Activated CD8-positive, alpha-beta memory T cell treated with anti-CD3 and anti-CD28 coated beads, Interleukin-2, amount 10 ng/mL, durations not matched to agents 7 days and 5 days (primary cell): ENCODE data around the gene CNKSR3. TPM values are rescaled to one million over a fixed set of nuclear protein-coding genes. Genes with fewer than 3 reads are reported as not detected.

Experiments
- ATAC-seq: fragments of 150-1000 bp; cut with Tn5 transposase; one replicate; pipeline ENCODE4 v1.10.0; 2021; ENCODE audit warnings: moderate library complexity
- CTCF ChIA-PET: fragments of 350-600 bp; sonication (Branson Sonifier 250); formaldehyde crosslinking; loops from one replicate; lab custom pipeline; 2021; ENCODE audit warnings: antibody characterized with exemption; lab: Charles Lee
- DNase-seq: peaks from one replicate; pipeline ENCODE4 v3.0.0-alpha.2; 2020
- H3K27ac Mint-ChIP-seq: one replicate; pipeline ENCODE4 v1.8.0; 2021; ENCODE audit warnings: mild to moderate bottlenecking, mixed read lengths
- H3K27me3 Mint-ChIP-seq: one replicate; pipeline ENCODE4 v1.8.0; 2021; ENCODE audit warnings: mixed read lengths
- H3K36me3 Mint-ChIP-seq: one replicate; pipeline ENCODE4 v1.8.0; 2021; ENCODE audit warnings: mild to moderate bottlenecking, mixed read lengths
- H3K4me1 Mint-ChIP-seq: one replicate; pipeline ENCODE4 v1.8.0; 2021; ENCODE audit warnings: mixed read lengths
- H3K4me3 Mint-ChIP-seq: one replicate; pipeline ENCODE4 v1.8.0; 2021; ENCODE audit warnings: mild to moderate bottlenecking, moderate library complexity, mixed read lengths
- H3K9me3 Mint-ChIP-seq: one replicate; pipeline ENCODE4 v1.8.0; 2022; ENCODE audit warnings: low read depth, mixed read lengths
- total RNA-seq, 2 experiments: library from RNA; stranded (reverse); gene quantifications; one replicate each; pipeline ENCODE4 v1.2.3, GENCODE V29; 2021

The CNKSR3 gene
- total RNA-seq, 2 experiments from 2014 or later = not detected

- DNase-seq (no peak), ATAC-seq (no peak)
- no peaks in the 10 kb centered on the region for H3K4me1 Mint-ChIP-seq
- CTCF ChIA-PET = no interaction called here
- H3K36me3 Mint-ChIP-seq = no peaks in the 10 kb centered on the region
- no peak overlapping the region for H3K4me3 Mint-ChIP-seq
- no peaks in the 10 kb centered on the region for H3K27me3 Mint-ChIP-seq
- H3K27ac Mint-ChIP-seq = no peak overlapping the region
- no peaks in the 10 kb centered on the region for H3K9me3 Mint-ChIP-seq
These were observed 27.2 kb upstream of the CNKSR3 start for GRCh38 chr6:154537511-154538325.

GRCh38 chr6:154536999-154537398 lies 26.5 kb upstream of the CNKSR3 start:
- H3K4me3 Mint-ChIP-seq = no peak overlapping the region
- H3K27ac Mint-ChIP-seq = no peak overlapping the region
- no peaks in the 10 kb centered on the region for H3K4me1 Mint-ChIP-seq
- CTCF ChIA-PET = no interaction called here
- no peaks in the 10 kb centered on the region for H3K36me3 Mint-ChIP-seq
- no peak for ATAC-seq
- no peaks in the 10 kb centered on the region for H3K27me3 Mint-ChIP-seq
- no peaks in the 10 kb centered on the region for H3K9me3 Mint-ChIP-seq
- no peak for DNase-seq

GRCh38 chr6:154536255-154536654 lies 25.8 kb upstream of the CNKSR3 start:
- no peak for ATAC-seq
- H3K27ac Mint-ChIP-seq = no peak overlapping the region
- H3K9me3 Mint-ChIP-seq = no peaks in the 10 kb centered on the region
- no peaks in the 10 kb centered on the region for H3K4me1 Mint-ChIP-seq
- H3K36me3 Mint-ChIP-seq = no peaks in the 10 kb centered on the region
- no peak for DNase-seq
- H3K4me3 Mint-ChIP-seq = no peak overlapping the region
- CTCF ChIA-PET = no interaction called here
- H3K27me3 Mint-ChIP-seq = no peaks in the 10 kb centered on the region

- CTCF ChIA-PET = no interaction called here
- Mint-ChIP-seq H3K36me3 (no peaks in the 10 kb centered on the region), H3K9me3 (no peaks in the 10 kb centered on the region), H3K27ac (no peak overlapping the region), H3K4me3 (no peak overlapping the region), H3K27me3 (no peaks in the 10 kb centered on the region), H3K4me1 (no peaks in the 10 kb centered on the region)
- no peak for DNase-seq
- ATAC-seq = no peak
These were observed 25.4 kb upstream of the CNKSR3 start for GRCh38 chr6:154535851-154536250.

GRCh38 chr6:154535147-154535546 lies 24.7 kb upstream of the CNKSR3 start:
- H3K4me1 Mint-ChIP-seq = no peaks in the 10 kb centered on the region
- DNase-seq = no peak
- no peak overlapping the region for H3K27ac Mint-ChIP-seq
- H3K27me3 Mint-ChIP-seq = no peaks in the 10 kb centered on the region
- no peaks in the 10 kb centered on the region for H3K36me3 Mint-ChIP-seq
- no peaks in the 10 kb centered on the region for H3K9me3 Mint-ChIP-seq
- CTCF ChIA-PET = no interaction called here
- H3K4me3 Mint-ChIP-seq = no peak overlapping the region
- no peak for ATAC-seq

- no peak overlapping the region for H3K4me3 Mint-ChIP-seq
- H3K27me3 Mint-ChIP-seq = no peaks in the 10 kb centered on the region
- no peaks in the 10 kb centered on the region for H3K4me1 Mint-ChIP-seq
- no peaks in the 10 kb centered on the region for H3K9me3 Mint-ChIP-seq
- CTCF ChIA-PET = no interaction called here
- ATAC-seq = no peak
- no peak for DNase-seq
- no peaks in the 10 kb centered on the region for H3K36me3 Mint-ChIP-seq
- H3K27ac Mint-ChIP-seq = no peak overlapping the region
These were observed 24.0 kb upstream of the CNKSR3 start for GRCh38 chr6:154534531-154534930.

GRCh38 chr6:154532426-154532825 lies 21.9 kb upstream of the CNKSR3 start:
- DNase-seq = no peak
- no peaks in the 10 kb centered on the region for H3K36me3 Mint-ChIP-seq
- H3K4me3 Mint-ChIP-seq = no peak overlapping the region
- no peaks in the 10 kb centered on the region for H3K4me1 Mint-ChIP-seq
- no peak overlapping the region for H3K27ac Mint-ChIP-seq
- CTCF ChIA-PET = no interaction called here
- no peaks in the 10 kb centered on the region for H3K27me3 Mint-ChIP-seq
- no peaks in the 10 kb centered on the region for H3K9me3 Mint-ChIP-seq
- ATAC-seq = no peak

- no peak for ATAC-seq
- no peak for DNase-seq
- CTCF ChIA-PET = no interaction called here
- Mint-ChIP-seq H3K4me1 (peaks cover 3% of the 10 kb centered on the region), H3K27ac (no peak overlapping the region), H3K9me3 (no peaks in the 10 kb centered on the region), H3K36me3 (no peaks in the 10 kb centered on the region), H3K27me3 (no peaks in the 10 kb centered on the region), H3K4me3 (no peak overlapping the region)
These were observed 19.5 kb upstream of the CNKSR3 start for GRCh38 chr6:154529957-154530356.

- H3K36me3 Mint-ChIP-seq = no peaks in the 10 kb centered on the region
- no peaks in the 10 kb centered on the region for H3K27me3 Mint-ChIP-seq
- no peak overlapping the region for H3K4me3 Mint-ChIP-seq
- DNase-seq (no peak), ATAC-seq (no peak)
- H3K9me3 Mint-ChIP-seq = no peaks in the 10 kb centered on the region
- CTCF ChIA-PET = no interaction called here
- H3K4me1 Mint-ChIP-seq = peaks cover 3% of the 10 kb centered on the region
- H3K27ac Mint-ChIP-seq = no peak overlapping the region
These were observed 17.9 kb upstream of the CNKSR3 start for GRCh38 chr6:154528310-154528915.

- Mint-ChIP-seq H3K4me3 (no peak overlapping the region), H3K27me3 (peaks cover 2% of the 10 kb centered on the region), H3K36me3 (no peaks in the 10 kb centered on the region), H3K9me3 (no peaks in the 10 kb centered on the region), H3K27ac (no peak overlapping the region), H3K4me1 (peaks cover 3% of the 10 kb centered on the region)
- ATAC-seq = no peak
- CTCF ChIA-PET = no interaction called here
- DNase-seq = no peak
These were observed 16.5 kb upstream of the CNKSR3 start for GRCh38 chr6:154526996-154527395.

- ATAC-seq (no peak), DNase-seq (no peak)
- CTCF ChIA-PET = no interaction called here
- Mint-ChIP-seq H3K4me1 (peaks cover 3% of the 10 kb centered on the region), H3K27me3 (peaks cover 13% of the 10 kb centered on the region), H3K4me3 (no peak overlapping the region), H3K36me3 (no peaks in the 10 kb centered on the region), H3K9me3 (no peaks in the 10 kb centered on the region), H3K27ac (no peak overlapping the region)
These were observed 12.1 kb upstream of the CNKSR3 start for GRCh38 chr6:154522576-154522975.

GRCh38 chr6:154521412-154521811 lies 10.9 kb upstream of the CNKSR3 start:
- no peak overlapping the region for H3K27ac Mint-ChIP-seq
- no peaks in the 10 kb centered on the region for H3K9me3 Mint-ChIP-seq
- CTCF ChIA-PET = no interaction called here
- H3K27me3 Mint-ChIP-seq = peaks cover 16% of the 10 kb centered on the region
- no peak overlapping the region for H3K4me3 Mint-ChIP-seq
- ATAC-seq (no peak), DNase-seq (no peak)
- H3K4me1 Mint-ChIP-seq = no peaks in the 10 kb centered on the region
- no peaks in the 10 kb centered on the region for H3K36me3 Mint-ChIP-seq

- Mint-ChIP-seq H3K4me3 (no peak overlapping the region), H3K4me1 (no peaks in the 10 kb centered on the region), H3K27ac (no peak overlapping the region), H3K27me3 (peaks cover 22% of the 10 kb centered on the region), H3K9me3 (no peaks in the 10 kb centered on the region), H3K36me3 (no peaks in the 10 kb centered on the region)
- DNase-seq (no peak), ATAC-seq (no peak)
- CTCF ChIA-PET = no interaction called here
These were observed 9.8 kb upstream of the CNKSR3 start for GRCh38 chr6:154520280-154520679.

GRCh38 chr6:154518396-154518795 lies 7.9 kb upstream of the CNKSR3 start:
- Mint-ChIP-seq H3K27ac (no peak overlapping the region), H3K4me1 (no peaks in the 10 kb centered on the region), H3K36me3 (no peaks in the 10 kb centered on the region), H3K9me3 (no peaks in the 10 kb centered on the region), H3K4me3 (no peak overlapping the region), H3K27me3 (peaks cover 33% of the 10 kb centered on the region)
- no peak for DNase-seq
- no peak for ATAC-seq
- CTCF ChIA-PET = no interaction called here
